Kidney (tissue), 14 donors: Measurements from ENCODE around the gene CD163L1. TPM values are rescaled to one million over a fixed set of nuclear protein-coding genes. Genes with fewer than 3 reads are reported as not detected.
"Not testable (repeated sequence)": the region's sequence is repeated elsewhere in the genome, so short reads cannot be mapped to it uniquely, and the experiment has no call there.

Experiments used
- DNase-seq, 5 donors: peaks; one replicate each; pipeline ENCODE4 v3.0.0-alpha.2; 2013 to 2020
- FAIRE-seq: peaks from 2 replicates; lab custom pipeline; 2012; peaks lifted over from hg19 to GRCh38; lab: Jason Lieb, UNC
- H3K27ac ChIP-seq, 2 donors: one replicate each; pipeline ENCODE4 v1.7.0; 2013; ENCODE audit warnings: low read depth in 2 of 2, low read length in 2 of 2, inconsistent platforms in 1 of 2
- H3K27me3 ChIP-seq: one replicate; pipeline ENCODE4 v1.7.1; 2013; ENCODE audit warnings: low read length, inconsistent platforms; ENCODE audit not compliant: control insufficient read depth, insufficient read depth
- H3K36me3 ChIP-seq, 3 donors: one replicate each; pipeline versions ENCODE4 v1.7.0 to v1.7.1; 2013; ENCODE audit warnings: low read length in 3 of 3, control low read depth in 1 of 3, inconsistent platforms in 1 of 3; ENCODE audit not compliant: insufficient read depth in 3 of 3, control insufficient read depth in 2 of 3
- H3K4me1 ChIP-seq, 3 donors: one replicate each; pipeline versions ENCODE4 v1.7.0 to v1.7.1; 2013; ENCODE audit warnings: low read length in 3 of 3, inconsistent platforms in 1 of 3, low read depth in 1 of 3; ENCODE audit not compliant: control insufficient read depth in 2 of 3, insufficient read depth in 2 of 3
- H3K4me3 ChIP-seq, 3 donors: one replicate each; pipeline versions ENCODE4 v1.7.0 to v1.8.1; 2013; ENCODE audit warnings: low read length in 3 of 3, control low read depth in 1 of 3, inconsistent platforms in 1 of 3
- H3K9ac ChIP-seq, 3 donors: one replicate each; pipeline versions ENCODE4 v1.7.0 to v1.7.1; 2013; ENCODE audit warnings: low read length in 3 of 3, control low read depth in 1 of 3, inconsistent platforms in 1 of 3
- H3K9me3 ChIP-seq, 3 donors: one replicate each; pipeline versions ENCODE4 v1.7.0 to v1.7.1; 2013; ENCODE audit warnings: low read length in 3 of 3, control low read depth in 1 of 3, inconsistent platforms in 1 of 3; ENCODE audit not compliant: control insufficient read depth in 2 of 3, insufficient read depth in 1 of 3
- intact Hi-C: fragments of 100-400 bp; cut with DNase I; formaldehyde crosslinking; loops from one replicate; pipeline ENCODE4 v1.11.1; 2022
- polyA plus RNA-seq: library from polyadenylated mRNA; stranded (reverse); fragments of 350-450 nt; fragmentation: Illumina TruSeq; extraction: RNeasy Lipid Tissue Mini Kit (QIAGEN cat#74804); gene quantifications from one replicate; pipeline ENCODE4 v1.2.3, GENCODE V29; 2014; ENCODE audit warnings: low read depth, low replicate concordance; ENCODE audit not compliant: insufficient read depth
- total RNA-seq: library from RNA; stranded (reverse); fragmentation: NEBNext Ultra II Directional; extraction: Animal tissue kit (Norgen Biotek cat#: 25700); gene quantifications from one replicate; pipeline ENCODE4 v1.2.1, GENCODE V29; 2021
- TF ChIP-seq, protein P1 (sequence below): IDR thresholded peaks from 3 replicates; pipeline ENCODE4 v1.5.1; 2012; ENCODE audit warnings: mild to moderate bottlenecking, moderate library complexity, borderline replicate concordance; ENCODE audit not compliant: insufficient read depth; ENCODE audit errors: extremely low read depth
- donor health status: control.
- donor health status: control.
- donor health status: control.
- donor health status: control.
- donor health status: control.
- donor health status: DM: yes; HTN: yes; CAD: no.
- donor health status: Normal renal cell carcinoma (clear cell type).

Gene CD163L1
- total and polyA plus RNA-seq, 2 donors from 2014 or later, result 7.0 to 8.5 TPM

DNA sequence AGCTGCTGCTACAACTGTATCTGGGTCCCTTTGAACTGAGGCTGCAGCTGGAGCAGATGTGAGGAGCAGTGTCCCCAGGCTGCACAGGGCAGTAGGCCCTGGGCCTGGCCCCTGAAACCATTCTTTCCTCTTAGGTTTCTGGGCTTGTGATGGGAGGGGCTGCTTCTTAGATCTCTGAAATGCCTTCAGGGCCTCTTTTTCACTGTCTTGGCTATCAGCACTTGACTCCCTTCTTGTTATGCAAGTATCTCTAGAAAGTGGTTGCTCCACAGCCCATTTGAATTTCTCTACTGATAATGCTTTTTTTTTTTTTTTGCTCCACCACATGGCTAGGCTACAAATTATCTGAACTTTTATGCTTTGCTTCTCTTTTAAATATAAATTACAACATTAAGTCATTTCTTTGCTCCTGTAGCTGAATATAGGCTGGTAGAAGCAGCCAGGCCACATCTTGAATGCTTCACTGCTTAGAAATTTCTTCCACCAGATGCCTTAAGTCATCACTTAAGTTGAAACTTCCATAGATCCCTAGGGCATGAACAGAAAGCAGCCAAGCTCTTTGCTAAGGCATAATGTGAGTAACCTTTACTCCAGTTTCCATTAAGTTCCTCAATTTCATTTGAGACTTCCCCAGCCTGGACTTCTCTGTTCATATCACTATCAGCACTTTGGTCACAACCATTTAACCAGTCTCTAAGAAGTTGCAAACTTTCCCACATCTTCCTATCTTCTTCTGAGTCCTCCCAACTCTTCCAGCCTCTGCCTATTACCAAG, 98.9 kb downstream of the CD163L1 start:
- H3K27ac ChIP-seq, result no peak overlapping the region
- H3K4me3 ChIP-seq, result no peak overlapping the region
- no peaks in the 10 kb centered on the region for H3K36me3 ChIP-seq
- peaks cover 0 to 4% (median 0%) of the 10 kb centered on the region in 3 donors for H3K9me3 ChIP-seq
- no peaks in the 10 kb centered on the region for H3K4me1 ChIP-seq
- intact Hi-C loops, result no loop called here
- TF ChIP-seq, protein P1, sequence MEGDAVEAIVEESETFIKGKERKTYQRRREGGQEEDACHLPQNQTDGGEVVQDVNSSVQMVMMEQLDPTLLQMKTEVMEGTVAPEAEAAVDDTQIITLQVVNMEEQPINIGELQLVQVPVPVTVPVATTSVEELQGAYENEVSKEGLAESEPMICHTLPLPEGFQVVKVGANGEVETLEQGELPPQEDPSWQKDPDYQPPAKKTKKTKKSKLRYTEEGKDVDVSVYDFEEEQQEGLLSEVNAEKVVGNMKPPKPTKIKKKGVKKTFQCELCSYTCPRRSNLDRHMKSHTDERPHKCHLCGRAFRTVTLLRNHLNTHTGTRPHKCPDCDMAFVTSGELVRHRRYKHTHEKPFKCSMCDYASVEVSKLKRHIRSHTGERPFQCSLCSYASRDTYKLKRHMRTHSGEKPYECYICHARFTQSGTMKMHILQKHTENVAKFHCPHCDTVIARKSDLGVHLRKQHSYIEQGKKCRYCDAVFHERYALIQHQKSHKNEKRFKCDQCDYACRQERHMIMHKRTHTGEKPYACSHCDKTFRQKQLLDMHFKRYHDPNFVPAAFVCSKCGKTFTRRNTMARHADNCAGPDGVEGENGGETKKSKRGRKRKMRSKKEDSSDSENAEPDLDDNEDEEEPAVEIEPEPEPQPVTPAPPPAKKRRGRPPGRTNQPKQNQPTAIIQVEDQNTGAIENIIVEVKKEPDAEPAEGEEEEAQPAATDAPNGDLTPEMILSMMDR, result no peak
- H3K27me3 ChIP-seq, result no peaks in the 10 kb centered on the region
- no peak overlapping the region for H3K9ac ChIP-seq
- no peak for DNase-seq
- FAIRE-seq, result no peak

DNA sequence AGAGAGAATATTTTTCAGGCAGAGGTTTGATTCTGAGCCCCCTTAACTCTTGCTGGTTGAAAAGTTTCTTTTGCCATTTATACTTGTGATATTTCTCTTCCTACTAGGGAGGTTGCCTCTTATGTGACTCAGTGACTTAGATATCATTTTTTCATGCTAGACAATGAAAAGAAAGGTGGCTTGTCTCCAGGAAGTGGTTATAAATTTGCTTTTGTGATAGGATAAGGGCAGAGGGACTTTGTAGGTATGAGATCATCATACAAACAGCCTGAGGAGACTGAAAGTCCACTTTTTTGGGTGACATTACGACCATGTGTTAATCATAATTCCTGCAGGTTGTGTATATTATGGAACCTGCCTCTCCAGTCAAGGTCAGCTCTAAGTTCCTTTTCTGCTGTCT, 104.3 kb downstream of the CD163L1 start:
- Histone ChIP-seq H3K9me3 (peaks cover 0 to 3% (median 0%) of the 10 kb centered on the region in 3 donors), H3K27ac (no peak overlapping the region), H3K9ac (no peak overlapping the region), H3K36me3 (no peaks in the 10 kb centered on the region), H3K4me1 (no peaks in the 10 kb centered on the region), H3K4me3 (no peak overlapping the region), H3K27me3 (no peaks in the 10 kb centered on the region)
- intact Hi-C loops, result no loop called here
- FAIRE-seq (no peak), DNase-seq (no peak)
- TF ChIP-seq, protein P1, result no peak

DNA sequence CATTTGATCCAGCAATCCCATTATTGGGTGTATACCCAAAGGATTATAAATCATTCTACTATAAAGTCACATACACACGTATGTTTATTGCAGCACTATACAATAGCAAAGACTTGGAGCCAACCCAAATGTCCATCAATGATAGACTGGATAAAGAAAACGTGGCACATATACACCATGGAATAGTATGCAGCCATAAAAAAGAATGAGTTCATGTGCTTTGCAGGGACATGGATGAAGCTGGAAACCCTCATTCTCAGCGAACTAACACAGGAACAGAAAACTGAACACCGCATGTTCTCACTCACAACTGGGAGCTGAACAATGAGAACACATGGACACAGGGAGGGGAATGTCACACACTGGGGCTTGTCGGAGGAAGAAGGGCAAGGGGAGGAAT, 106.2 kb downstream of the CD163L1 start:
- H3K36me3 ChIP-seq, H3K27me3 ChIP-seq, H3K27ac ChIP-seq, H3K4me3 ChIP-seq, H3K9ac ChIP-seq, FAIRE-seq, H3K9me3 ChIP-seq, intact Hi-C loops, H3K4me1 ChIP-seq, DNase-seq: not testable (repeated sequence)

DNA sequence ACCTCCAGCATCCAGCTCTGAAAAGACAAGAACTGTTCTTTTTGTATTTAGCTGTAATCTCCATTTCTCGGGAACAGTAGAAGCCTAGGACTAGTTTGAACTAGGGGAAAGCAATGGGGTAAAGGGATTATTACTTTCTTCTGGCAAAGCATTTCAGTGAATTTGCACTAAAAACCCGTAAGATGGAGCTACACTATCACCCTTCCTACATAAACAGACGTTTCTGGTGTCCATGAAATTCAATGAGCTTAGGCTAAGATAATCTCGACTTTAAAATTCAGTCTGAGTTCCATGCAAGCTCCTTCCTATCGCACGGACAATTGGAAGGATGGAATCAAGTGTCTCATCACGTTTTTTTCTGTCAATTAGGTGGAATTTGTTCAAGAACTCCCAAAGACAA, 116.0 kb downstream of the CD163L1 start:
- DNase-seq (no peak), FAIRE-seq (no peak)
- Histone ChIP-seq H3K27me3 (no peaks in the 10 kb centered on the region), H3K4me1 (no peaks in the 10 kb centered on the region), H3K4me3 (no peak overlapping the region), H3K9me3 (no peaks in the 10 kb centered on the region), H3K36me3 (no peaks in the 10 kb centered on the region), H3K27ac (no peak overlapping the region), H3K9ac (no peak overlapping the region)
- TF ChIP-seq, protein P1, result no peak
- intact Hi-C loops, result no loop called here
